ENCODE data around the gene AGTR1.

GRCh38 chr3:148714521-148714920 is 16.8 kb downstream of the AGTR1 start:
- TF ChIP-seq, protein P1, sequence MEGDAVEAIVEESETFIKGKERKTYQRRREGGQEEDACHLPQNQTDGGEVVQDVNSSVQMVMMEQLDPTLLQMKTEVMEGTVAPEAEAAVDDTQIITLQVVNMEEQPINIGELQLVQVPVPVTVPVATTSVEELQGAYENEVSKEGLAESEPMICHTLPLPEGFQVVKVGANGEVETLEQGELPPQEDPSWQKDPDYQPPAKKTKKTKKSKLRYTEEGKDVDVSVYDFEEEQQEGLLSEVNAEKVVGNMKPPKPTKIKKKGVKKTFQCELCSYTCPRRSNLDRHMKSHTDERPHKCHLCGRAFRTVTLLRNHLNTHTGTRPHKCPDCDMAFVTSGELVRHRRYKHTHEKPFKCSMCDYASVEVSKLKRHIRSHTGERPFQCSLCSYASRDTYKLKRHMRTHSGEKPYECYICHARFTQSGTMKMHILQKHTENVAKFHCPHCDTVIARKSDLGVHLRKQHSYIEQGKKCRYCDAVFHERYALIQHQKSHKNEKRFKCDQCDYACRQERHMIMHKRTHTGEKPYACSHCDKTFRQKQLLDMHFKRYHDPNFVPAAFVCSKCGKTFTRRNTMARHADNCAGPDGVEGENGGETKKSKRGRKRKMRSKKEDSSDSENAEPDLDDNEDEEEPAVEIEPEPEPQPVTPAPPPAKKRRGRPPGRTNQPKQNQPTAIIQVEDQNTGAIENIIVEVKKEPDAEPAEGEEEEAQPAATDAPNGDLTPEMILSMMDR (IDR thresholded peaks at IDR 0.05; ENCODE audit: low read depth, low read length, poor library complexity, severe bottlenecking) = no peak
- no peak for TF ChIP-seq EZH2phosphoT487 (IDR thresholded peaks at IDR 0.05; ENCODE audit: borderline replicate concordance, low read length)

Data from DOHH2 (cell line).